K562 (cell line): ENCODE measurements around the gene IL23R. TPM values are rescaled to one million over a fixed set of nuclear protein-coding genes. Genes with fewer than 3 reads are reported as not detected.

Experiments used
- ATAC-seq: fragments of 200-7000 bp; cut with Tn5 transposase; 3 replicates; pipeline ENCODE4 v1.9.1; 2020; ENCODE audit warnings: moderate library complexity
- BruUV-seq: library from RNA; stranded (reverse); fragments of 400-500 nt; replicated peaks from 2 replicates; lab custom pipeline; 2021; lab: Mats Ljungman, UMichigan
- CTCF ChIA-PET: fragments of 300-600 bp; formaldehyde crosslinking; extraction: SDS; loops from one replicate; lab custom pipeline; 2021; ENCODE audit warnings: low intra/inter-chr PET ratio; lab: Yijun Ruan, JAX
- POLR2A ChIA-PET: fragments of 300-600, 350-650 bp; sonication (Branson Sonifier 250); formaldehyde crosslinking; extraction: SDS; loops from one replicate; lab custom pipeline; 2021; ENCODE audit warnings: antibody characterized with exemption, inconsistent platforms; lab: Yijun Ruan, JAX
- DNase-seq, 4 experiments: peaks; one replicate each; pipeline versions ENCODE4 v3.0.0 to v3.0.0-alpha.2; 2011 to 2018; ENCODE audit warnings: low spot score in 3 of 4, mixed read lengths in 3 of 4; ENCODE audit errors: extremely low read depth in 1 of 4
- FAIRE-seq: peaks from 2 replicates; lab custom pipeline; 2011; peaks lifted over from hg19 to GRCh38; lab: Jason Lieb, UNC
- H2AFZ ChIP-seq: 2 replicates; pipeline ENCODE4 v1.6.0; 2011; ENCODE audit warnings: low read depth, low read length, control low read depth, inconsistent platforms
- H3K27ac ChIP-seq: fragments of 200-600 bp; 3 replicates; pipeline ENCODE4 v1.8.0; 2011; ENCODE audit warnings: low read depth, mild to moderate bottlenecking, control low read depth, inconsistent platforms, low read length, moderate library complexity, mixed read lengths; ENCODE audit errors: extremely low read depth
- H3K27me3 ChIP-seq, 2 experiments: fragments of 300-600 bp in 1 of 2; 2 replicates in 1 of 2; 3 replicates in 1 of 2; pipeline versions ENCODE4 v1.6.0 to v1.8.0; 2011; ENCODE audit warnings: inconsistent platforms in 2 of 2, low read length in 2 of 2, mild to moderate bottlenecking in 1 of 2, mixed read lengths in 1 of 2, moderate library complexity in 1 of 2; ENCODE audit not compliant: control insufficient read depth in 2 of 2, insufficient read depth in 2 of 2
- H3K36me3 ChIP-seq: fragments of 300-600 bp; 3 replicates; pipeline ENCODE4 v1.8.0; 2011; ENCODE audit warnings: mild to moderate bottlenecking, low read length, inconsistent platforms; ENCODE audit not compliant: control insufficient read depth, insufficient read depth
- H3K4me1 ChIP-seq, 2 experiments: fragments of 200-600 bp in 1 of 2; replicated peaks in 1 of 2; 2 replicates in 1 of 2; 3 replicates in 1 of 2; pipeline versions ENCODE4 v1.5.1 to v1.8.0; 2011; ENCODE audit warnings: inconsistent platforms in 2 of 2, low read length in 2 of 2, mild to moderate bottlenecking in 1 of 2, mixed read lengths in 1 of 2, moderate library complexity in 1 of 2; ENCODE audit not compliant: control insufficient read depth in 2 of 2, insufficient read depth in 2 of 2
- H3K4me2 ChIP-seq: 2 replicates; pipeline ENCODE4 v1.6.1; 2011; ENCODE audit warnings: low read length, control low read depth, inconsistent platforms, mixed read lengths; ENCODE audit not compliant: insufficient read depth
- H3K4me3 ChIP-seq: fragments of 200-600 bp; sonication (generic), shearing (Covaris generic); 2 replicates; pipeline ENCODE4 v1.5.1; 2016; ENCODE audit warnings: control low read depth, inconsistent platforms
- H3K79me2 ChIP-seq: fragments of 200-600 bp; 3 replicates; pipeline ENCODE4 v1.8.0; 2011; ENCODE audit warnings: low read length, inconsistent platforms; ENCODE audit not compliant: control insufficient read depth, insufficient read depth
- H3K9ac ChIP-seq, 2 experiments: 2 replicates each; pipeline versions ENCODE4 v1.6.0 to v1.6.1; 2011; ENCODE audit warnings: low read depth in 2 of 2, low read length in 2 of 2, control low read depth in 1 of 2, inconsistent platforms in 1 of 2, mild to moderate bottlenecking in 1 of 2, mixed read lengths in 1 of 2; ENCODE audit not compliant: insufficient read depth in 1 of 2
- H3K9me1 ChIP-seq: one replicate; pipeline ENCODE4 v1.6.0; 2011; ENCODE audit warnings: inconsistent platforms, mild to moderate bottlenecking, low read length, moderate library complexity; ENCODE audit not compliant: control insufficient read depth, insufficient read depth
- H3K9me3 ChIP-seq: replicated peaks from 2 replicates; pipeline ENCODE4 v1.5.1; 2011; ENCODE audit warnings: low read depth, low read length, inconsistent platforms; ENCODE audit not compliant: control insufficient read depth, insufficient read depth
- H4K20me1 ChIP-seq: replicated peaks from 2 replicates; pipeline ENCODE4 v1.6.1; 2011; ENCODE audit warnings: low read length, inconsistent platforms, mixed read lengths; ENCODE audit not compliant: control insufficient read depth, insufficient read depth
- BRF1 ChIP-seq: IDR thresholded peaks from 3 replicates; pipeline ENCODE4 v1.6.1; 2011; ENCODE audit warnings: borderline replicate concordance, mild to moderate bottlenecking; ENCODE audit not compliant: insufficient read length; ENCODE audit errors: extremely low read depth
- C11orf30 ChIP-seq: fragments of 450-650 bp; IDR thresholded peaks from 2 replicates; pipeline ENCODE4 v1.6.1; 2016; ENCODE audit warnings: low read depth, mild to moderate bottlenecking
- CHD2 ChIP-seq: IDR thresholded peaks from 2 replicates; pipeline ENCODE4 v1.6.1; 2011; ENCODE audit warnings: low read depth, low read length
- CXXC5 ChIP-seq: fragments of 250-450 bp; sonication (Bioruptor Pico); IDR thresholded peaks from 2 replicates; pipeline ENCODE4 v1.8.0; 2022; ENCODE audit warnings: inconsistent platforms, mild to moderate bottlenecking, moderate library complexity
- E2F1 ChIP-seq: sonication (generic); formaldehyde crosslinking; IDR thresholded peaks from 2 replicates; pipeline ENCODE4 v1.8.1; 2023; ENCODE audit warnings: mild to moderate bottlenecking, missing genetic modification reagents, moderate library complexity
- GABPB1 ChIP-seq: sonication (generic); formaldehyde crosslinking; IDR thresholded peaks from 2 replicates; pipeline ENCODE4 v1.8.0; 2022; ENCODE audit warnings: mild to moderate bottlenecking, missing genetic modification reagents
- KLF1 ChIP-seq: fragments of 450-650 bp; IDR thresholded peaks from 2 replicates; pipeline ENCODE4 v1.6.1; 2016; ENCODE audit warnings: missing genetic modification characterization, missing compliant biosample characterization
- MAFF ChIP-seq: IDR thresholded peaks from 2 replicates; pipeline ENCODE4 v1.6.1; 2012; ENCODE audit warnings: low read length, improper control_type of control experiment
- MAFG ChIP-seq: fragments of 450-650 bp; conservative IDR thresholded peaks from 2 replicates; pipeline ENCODE4 v1.6.1; 2016; ENCODE audit warnings: missing genetic modification characterization, missing compliant biosample characterization
- MAFK ChIP-seq: IDR thresholded peaks from 2 replicates; pipeline ENCODE4 v1.6.1; 2011; ENCODE audit warnings: low read length, improper control_type of control experiment
- NUFIP1 ChIP-seq: fragments of 450-650 bp; IDR thresholded peaks from 2 replicates; pipeline ENCODE4 v1.6.1; 2018; ENCODE audit not compliant: partially characterized antibody
- PHF20 ChIP-seq: fragments of 450-650 bp; IDR thresholded peaks from 2 replicates; pipeline ENCODE4 v1.6.1; 2018; ENCODE audit not compliant: partially characterized antibody
- PTRF ChIP-seq: fragments of 450-650 bp; IDR thresholded peaks from 2 replicates; pipeline ENCODE4 v1.6.1; 2016; ENCODE audit warnings: mild to moderate bottlenecking, missing genetic modification characterization, missing compliant biosample characterization
- SMAD3 ChIP-seq: fragments of 450-650 bp; formaldehyde crosslinking; conservative IDR thresholded peaks from 2 replicates; pipeline ENCODE4 v1.4.0; 2020; ENCODE audit warnings: mild to moderate bottlenecking
- ZNF224 ChIP-seq: sonication (generic); formaldehyde crosslinking; IDR thresholded peaks from 2 replicates; pipeline ENCODE4 v1.8.0; 2022; ENCODE audit warnings: mild to moderate bottlenecking, missing genetic modification reagents
- ZNF316 ChIP-seq: fragments of 450-650 bp; IDR thresholded peaks from 2 replicates; pipeline ENCODE4 v1.6.1; 2016
- WGBS: fragments of 100-300 bp; shearing (Covaris generic); methylation state at CpG from one replicate; pipeline ENCODE4 v1.1.6; 2016; ENCODE audit warnings: low coverage, mixed read lengths; ENCODE audit not compliant: insufficient coverage; ENCODE audit errors: missing lambda C conversion rate; 5-methylcytosine and 5-hydroxymethylcytosine counted together
- in situ Hi-C: fragments of 300-500 bp; cut with MboI; formaldehyde crosslinking; loops from 4 replicates; pipeline ENCODE4 v1.15.0; 2018; ENCODE audit warnings: inconsistent platforms, mixed read lengths
- intact Hi-C: fragments of 100-400 bp; cut with micrococcal nuclease; formaldehyde crosslinking; loops from 2 replicates; pipeline ENCODE4 v1.14.2; 2022
- polyA plus RNA-seq, 8 experiments: library from polyadenylated mRNA; depleted of rRNA in 4 of 8; stranded (reverse) in 5 of 8; unstranded in 3 of 8; fragments of >200 nt; fragmentation: Nextera tagmentation in 2 of 8; fragmentation: Illumina TruSeq in 1 of 8; extraction: Ambion mirVana in 2 of 8; extraction: Trizol in 1 of 8; gene quantifications; 2 replicates each; pipeline versions ENCODE4 v1.2.1 to v1.2.3, GENCODE V29; 2011 to 2014; ENCODE audit warnings: inconsistent platforms in 1 of 8, missing spikeins in 1 of 8
- total RNA-seq, 7 experiments: library from RNA; depleted of rRNA in 6 of 7; stranded (reverse); fragments of >200 nt in 6 of 7; fragmentation: Illumina TruSeq in 2 of 7; extraction: Trizol in 2 of 7; gene quantifications; 2 replicates each; pipeline versions ENCODE4 v1.2.1 to v1.2.3, GENCODE V29; 2011 to 2021; ENCODE audit warnings: low replicate concordance in 1 of 7
- TF ChIP-seq, protein P1 (sequence below): fragments of 250-450 bp; sonication (Bioruptor Pico); IDR thresholded peaks from 2 replicates; pipeline ENCODE4 v1.8.0; 2022; ENCODE audit warnings: moderate library complexity, mild to moderate bottlenecking, inconsistent platforms

The IL23R gene
- total and polyA plus RNA-seq, 9 of the 15 experiments (the other 6 are each of a cell fraction or from before 2014, with no cell fraction given), result 4.4 to 52.7 (median 22.8) TPM

DNA sequence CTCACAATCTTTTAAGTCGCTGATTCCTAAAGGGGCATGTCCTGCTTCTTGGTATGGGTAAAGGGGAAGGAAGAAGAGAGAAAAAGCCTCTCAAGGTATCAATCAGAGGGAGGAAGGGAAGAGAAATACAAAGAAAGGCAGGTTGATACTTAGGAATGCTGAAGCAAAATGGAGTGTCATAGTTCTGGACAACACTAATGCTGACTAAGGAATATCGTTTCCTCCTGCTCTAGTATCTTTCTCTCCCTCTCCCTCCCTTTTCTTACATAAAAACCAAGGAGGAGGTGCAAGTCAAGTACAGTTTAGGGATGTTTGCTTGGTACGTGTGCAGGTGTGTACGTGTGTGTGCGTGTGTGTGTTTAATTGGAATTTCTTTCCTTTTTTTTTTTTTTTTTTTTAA lies 96.5 kb downstream of the IL23R start:
- H3K9me1 ChIP-seq, result no peaks in the 10 kb centered on the region
- no peak overlapping the region for H3K4me3 ChIP-seq
- no peaks in the 10 kb centered on the region for H4K20me1 ChIP-seq
- no peak overlapping the region for H3K4me2 ChIP-seq
- ChIA-PET POLR2A (interaction anchor here (0.5 kb wide), 1 partner anchor 130 kb away, joined by 3 read pairs; no protein-coding TSS in a partner anchor), CTCF (no interaction called here)
- WGBS, result 34% methylated on average over 5 of the region's 5 CpGs
- peaks cover 11% of the 10 kb centered on the region; the same call in 1 of the 3 replicates for H3K36me3 ChIP-seq
- DNase-seq (no peak), FAIRE-seq (no peak), ATAC-seq (no peak)
- H2AFZ ChIP-seq, result no peak overlapping the region
- no peaks in the 10 kb centered on the region for H3K4me1 ChIP-seq
- intact Hi-C loops (no loop called here), in situ Hi-C loops (no loop called here)
- no peaks in the 10 kb centered on the region for H3K9me3 ChIP-seq
- H3K9ac ChIP-seq, result no peak overlapping the region
- H3K27me3 ChIP-seq, result no peaks in the 10 kb centered on the region
- TF ChIP-seq MAFK, result peak; percentile 84
- no peak for TF ChIP-seq NUFIP1
- peak; percentile 87 for TF ChIP-seq C11orf30
- peak; percentile 87 for TF ChIP-seq MAFG
- TF ChIP-seq MAFF, result peak; percentile 80
- TF ChIP-seq ZNF316, result peak; percentile 92
- no peak for TF ChIP-seq GABPB1 (CRISPR knock-in tag)
- H3K79me2 ChIP-seq, result no peaks in the 10 kb centered on the region
- H3K27ac ChIP-seq, result no peak overlapping the region
- BruUV-seq, result no TSS peak

- Histone ChIP-seq H4K20me1 (no peaks in the 10 kb centered on the region), H3K4me2 (no peak overlapping the region), H3K9ac (no peak overlapping the region), H2AFZ (no peak overlapping the region), H3K4me3 (no peak overlapping the region), H3K27ac (no peak overlapping the region), H3K4me1 (no peaks in the 10 kb centered on the region), H3K9me3 (no peaks in the 10 kb centered on the region), H3K36me3 (peaks cover 3% of the 10 kb centered on the region; the same call in 1 of the 3 replicates), H3K27me3 (no peaks in the 10 kb centered on the region), H3K79me2 (no peaks in the 10 kb centered on the region), H3K9me1 (no peaks in the 10 kb centered on the region)
- CTCF ChIA-PET, result no interaction called here
- POLR2A ChIA-PET, result no interaction called here
- DNase-seq (no peak), ATAC-seq (no peak), FAIRE-seq (no peak)
- in situ Hi-C loops (no loop called here), intact Hi-C loops (no loop called here)
- BruUV-seq, result no TSS peak
- no peak for TF ChIP-seq CHD2
- TF ChIP-seq, protein P1, sequence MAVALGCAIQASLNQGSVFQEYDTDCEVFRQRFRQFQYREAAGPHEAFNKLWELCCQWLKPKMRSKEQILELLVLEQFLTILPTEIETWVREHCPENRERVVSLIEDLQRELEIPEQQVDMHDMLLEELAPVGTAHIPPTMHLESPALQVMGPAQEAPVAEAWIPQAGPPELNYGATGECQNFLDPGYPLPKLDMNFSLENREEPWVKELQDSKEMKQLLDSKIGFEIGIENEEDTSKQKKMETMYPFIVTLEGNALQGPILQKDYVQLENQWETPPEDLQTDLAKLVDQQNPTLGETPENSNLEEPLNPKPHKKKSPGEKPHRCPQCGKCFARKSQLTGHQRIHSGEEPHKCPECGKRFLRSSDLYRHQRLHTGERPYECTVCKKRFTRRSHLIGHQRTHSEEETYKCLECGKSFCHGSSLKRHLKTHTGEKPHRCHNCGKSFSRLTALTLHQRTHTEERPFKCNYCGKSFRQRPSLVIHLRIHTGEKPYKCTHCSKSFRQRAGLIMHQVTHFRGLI (CRISPR knock-in tag), result no peak
- TF ChIP-seq ZNF224 (CRISPR knock-in tag), result no peak
- TF ChIP-seq PHF20, result no peak
- no peak for TF ChIP-seq CXXC5 (CRISPR knock-in tag)
- no peak for TF ChIP-seq KLF1 (tag)
- TF ChIP-seq BRF1, result no peak
- no peak for TF ChIP-seq E2F1 (CRISPR knock-in tag)
- no peak for TF ChIP-seq PTRF (tag)
- TF ChIP-seq SMAD3 (CRISPR knock-in tag), result no peak
These were observed 97.9 kb downstream of the IL23R start for GRCh38 chr1:67264152-67264551.
